GM21737 (cell line): ENCODE results near the gene EHMT1.

ENCODE experiments used
- ATAC-seq: cut with Tn5 transposase; IDR thresholded peaks from one replicate; pipeline ENCODE4 v1.9.1; 2021; ENCODE audit warnings: mild to moderate bottlenecking, moderate library complexity; ENCODE audit not compliant: unreplicated experiment

EHMT1 gene

DNA sequence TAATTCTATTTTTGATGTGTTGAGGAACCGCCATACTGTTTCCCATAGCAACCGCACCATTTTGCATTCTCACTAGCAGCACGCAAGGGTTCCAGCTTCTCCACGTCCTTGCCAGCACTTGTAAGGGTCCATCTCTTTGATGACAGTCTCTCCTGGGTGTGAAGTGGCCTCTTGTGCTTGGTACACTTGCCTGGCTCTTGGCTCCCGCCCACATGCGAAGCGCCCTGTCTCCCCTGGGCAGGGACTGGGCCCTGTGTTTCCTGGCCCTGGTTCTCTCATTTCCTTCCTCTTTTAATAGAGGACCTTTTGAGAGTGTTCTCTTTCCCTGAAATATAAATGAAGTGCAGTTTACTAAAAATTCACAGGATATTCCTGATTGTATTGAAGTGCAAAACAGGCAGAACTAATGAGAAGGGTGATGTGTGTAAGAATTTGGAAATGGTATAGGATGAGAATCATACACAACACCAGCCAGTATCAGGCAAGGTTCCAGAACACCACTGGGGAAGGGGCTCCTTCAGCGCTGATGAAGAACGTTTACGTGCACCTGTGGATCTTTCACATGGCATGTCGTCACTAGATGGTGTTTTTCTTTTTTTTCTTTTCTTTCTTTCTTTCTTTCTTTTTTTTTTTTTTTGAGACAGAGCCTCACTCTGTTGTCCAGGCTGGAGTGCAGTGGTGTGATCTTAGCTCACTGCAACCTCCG, 73.0 kb downstream of the EHMT1 start:
- no peak for ATAC-seq

DNA sequence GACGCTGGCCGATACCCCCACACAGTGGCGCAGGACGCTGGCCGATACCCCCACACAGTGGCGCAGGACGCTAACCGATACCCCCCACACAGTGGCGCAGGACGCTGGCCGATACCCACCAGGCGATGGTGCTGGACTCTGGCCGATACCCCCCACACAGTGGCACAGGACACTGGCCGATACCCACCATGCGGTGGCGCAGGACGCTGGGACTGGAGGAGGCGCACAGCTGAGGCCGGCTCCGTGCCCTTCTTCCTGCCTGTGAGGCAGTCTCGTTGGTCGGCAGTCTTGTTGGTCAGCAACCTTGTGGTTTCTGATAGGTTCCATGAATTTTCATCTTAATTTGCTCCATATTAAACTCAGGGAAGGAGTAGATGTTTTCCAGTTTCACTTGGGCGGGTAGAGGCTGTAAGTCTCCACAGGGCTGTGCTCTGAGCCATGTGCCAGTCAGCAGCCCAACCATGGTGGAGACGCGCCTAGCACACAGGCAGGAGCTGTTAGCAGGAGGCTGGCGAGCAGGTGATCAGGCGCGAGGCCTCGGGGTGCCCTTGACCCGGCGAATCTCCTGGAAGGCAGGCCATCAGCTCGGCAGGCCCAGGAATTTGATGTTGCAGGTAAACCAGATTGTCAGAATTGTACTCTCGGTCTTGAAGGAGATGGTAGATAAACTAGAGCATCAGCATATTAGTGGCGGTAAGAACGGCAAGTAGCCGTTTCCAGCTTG, 75.6 kb downstream of the EHMT1 start:
- no peak for ATAC-seq

DNA sequence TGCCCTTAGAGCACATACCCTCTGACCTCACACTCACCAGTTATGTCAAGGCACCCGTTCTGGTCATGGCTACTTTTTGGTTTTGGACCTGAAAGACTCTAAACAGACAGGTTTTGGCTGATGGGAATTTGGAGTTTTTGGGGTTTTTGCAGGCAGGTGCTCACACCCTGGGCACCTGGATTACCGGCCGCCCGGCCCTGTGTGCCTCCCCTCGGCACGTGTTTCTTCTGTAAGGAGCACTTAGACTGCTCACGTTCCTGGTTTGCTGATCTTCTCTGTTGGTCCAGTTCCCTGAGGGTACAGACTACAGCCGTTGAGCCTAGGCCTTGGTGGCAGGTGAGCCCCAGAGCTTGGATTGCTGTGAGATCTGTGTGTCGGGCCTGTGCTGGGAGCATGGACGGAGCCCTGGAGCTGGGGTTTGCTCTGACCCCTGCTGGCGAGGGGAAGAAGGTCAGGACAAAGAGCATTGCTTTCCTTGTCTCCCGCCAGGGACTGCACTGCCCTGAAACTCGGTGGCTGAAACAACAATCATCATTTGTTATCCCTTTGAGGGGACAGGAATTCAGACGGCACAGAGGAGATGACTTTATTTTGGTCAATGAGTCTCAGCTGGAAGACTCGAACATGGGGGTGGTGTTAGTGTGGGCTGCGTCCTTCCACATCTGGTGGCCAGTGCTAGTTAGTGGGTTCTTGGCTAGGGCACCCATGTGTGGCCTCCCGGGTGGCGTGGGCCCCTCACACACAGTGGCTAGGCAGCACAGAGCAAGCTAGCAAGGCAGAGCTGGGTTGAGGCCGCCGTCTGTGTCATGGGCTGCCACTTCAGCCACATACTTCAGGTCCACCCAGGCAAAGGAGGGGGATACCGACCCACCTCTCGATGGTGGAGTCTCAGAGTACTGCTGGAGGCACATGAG, 76.4 kb downstream of the EHMT1 start:
- ATAC-seq: no peak

DNA sequence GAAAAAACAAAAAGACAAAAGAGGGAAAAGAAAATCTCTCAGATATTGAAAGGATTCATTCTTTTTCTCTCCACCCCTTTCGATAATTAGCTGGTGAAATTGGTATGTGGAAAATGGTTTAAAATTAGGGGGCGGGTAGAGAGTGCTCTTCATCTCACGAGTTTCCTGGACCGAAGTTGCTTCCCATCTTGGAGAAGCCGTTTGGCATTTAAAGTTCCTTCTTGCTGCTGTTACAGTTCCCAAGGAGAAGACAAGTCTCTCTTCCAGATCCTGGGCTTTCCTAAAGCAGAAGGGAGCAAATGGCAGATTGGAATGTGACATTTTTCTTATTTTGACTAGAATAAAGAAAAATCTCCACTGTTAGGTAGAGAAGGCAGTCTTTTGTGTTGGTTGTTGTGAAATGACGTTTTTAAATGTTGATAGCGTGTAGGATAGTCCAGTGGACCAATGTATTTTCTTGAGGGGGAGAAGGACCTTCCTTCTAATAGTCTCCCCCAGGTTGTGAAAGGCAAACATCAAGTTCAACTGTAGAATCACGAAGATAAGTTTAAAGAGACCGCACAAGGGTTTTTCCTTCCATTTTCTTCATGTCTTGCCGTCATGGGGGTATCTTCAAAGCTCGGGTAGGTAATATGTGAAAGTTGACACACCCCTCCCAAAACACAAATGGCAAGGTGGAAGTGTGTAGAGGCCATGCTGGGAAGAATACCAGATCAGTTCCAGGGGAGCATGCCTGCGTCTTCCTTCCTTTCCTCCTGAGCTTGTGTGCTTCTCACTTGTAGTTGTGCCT, 77.5 kb downstream of the EHMT1 start:
- ATAC-seq: no peak

DNA sequence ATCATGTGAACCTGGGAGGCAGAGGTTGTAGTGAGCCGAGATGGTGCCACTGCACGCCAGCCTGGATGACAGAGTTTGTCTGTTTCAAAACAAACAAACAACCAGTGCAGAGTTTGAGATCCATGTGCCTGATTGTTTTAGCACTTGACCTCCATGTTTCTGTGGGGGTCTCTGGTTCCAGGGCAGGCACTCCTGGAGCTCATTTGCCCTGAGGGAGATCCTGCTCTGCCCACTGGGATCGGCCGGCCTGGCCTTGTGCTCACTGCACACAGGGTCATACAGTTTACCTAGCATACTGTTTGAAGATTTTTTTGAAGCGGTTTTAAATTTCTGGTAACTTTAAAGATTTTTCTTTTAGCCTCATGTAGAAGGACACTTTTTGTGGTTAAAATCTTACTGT, 78.4 kb downstream of the EHMT1 start:
- no peak for ATAC-seq

DNA sequence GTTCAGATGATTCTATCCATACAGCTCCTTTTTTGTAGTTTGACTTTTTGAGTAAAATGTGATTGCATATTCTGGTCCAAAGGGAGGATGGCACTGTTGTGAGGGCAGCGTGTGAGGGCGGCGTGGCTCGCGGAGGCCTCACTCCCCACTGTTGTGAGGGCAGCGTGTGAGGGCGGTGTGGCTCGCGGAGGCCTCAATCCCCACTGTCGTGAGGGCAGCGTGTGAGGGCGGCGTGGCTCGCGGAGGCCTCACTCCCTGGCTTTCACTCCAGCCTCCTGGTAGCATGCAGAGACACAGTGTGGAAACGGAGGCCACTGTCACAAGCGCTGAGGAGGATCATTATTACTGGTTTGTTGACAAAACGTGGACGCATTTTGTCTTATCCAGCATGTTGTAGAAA, 79.0 kb downstream of the EHMT1 start:
- ATAC-seq: no peak

DNA sequence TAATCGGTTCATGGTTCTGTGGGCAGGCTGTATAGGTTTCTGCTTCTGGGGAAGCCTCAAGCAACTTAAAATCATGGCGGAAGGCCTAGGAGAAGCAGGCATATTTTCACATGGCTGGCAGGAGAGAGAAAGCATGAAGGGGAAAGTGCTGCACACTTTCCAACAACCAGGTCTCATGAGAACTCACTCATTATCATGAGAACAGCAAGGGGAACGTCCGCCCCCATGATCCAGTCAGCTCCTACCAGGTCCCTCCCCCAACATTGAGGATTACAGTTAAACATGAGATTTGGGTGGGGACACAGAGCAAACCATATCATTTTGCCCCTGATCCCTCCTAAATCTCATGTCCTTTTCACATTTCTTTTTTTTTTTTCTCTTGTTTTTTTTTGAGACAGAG, 82.1 kb downstream of the EHMT1 start:
- ATAC-seq: no peak

DNA sequence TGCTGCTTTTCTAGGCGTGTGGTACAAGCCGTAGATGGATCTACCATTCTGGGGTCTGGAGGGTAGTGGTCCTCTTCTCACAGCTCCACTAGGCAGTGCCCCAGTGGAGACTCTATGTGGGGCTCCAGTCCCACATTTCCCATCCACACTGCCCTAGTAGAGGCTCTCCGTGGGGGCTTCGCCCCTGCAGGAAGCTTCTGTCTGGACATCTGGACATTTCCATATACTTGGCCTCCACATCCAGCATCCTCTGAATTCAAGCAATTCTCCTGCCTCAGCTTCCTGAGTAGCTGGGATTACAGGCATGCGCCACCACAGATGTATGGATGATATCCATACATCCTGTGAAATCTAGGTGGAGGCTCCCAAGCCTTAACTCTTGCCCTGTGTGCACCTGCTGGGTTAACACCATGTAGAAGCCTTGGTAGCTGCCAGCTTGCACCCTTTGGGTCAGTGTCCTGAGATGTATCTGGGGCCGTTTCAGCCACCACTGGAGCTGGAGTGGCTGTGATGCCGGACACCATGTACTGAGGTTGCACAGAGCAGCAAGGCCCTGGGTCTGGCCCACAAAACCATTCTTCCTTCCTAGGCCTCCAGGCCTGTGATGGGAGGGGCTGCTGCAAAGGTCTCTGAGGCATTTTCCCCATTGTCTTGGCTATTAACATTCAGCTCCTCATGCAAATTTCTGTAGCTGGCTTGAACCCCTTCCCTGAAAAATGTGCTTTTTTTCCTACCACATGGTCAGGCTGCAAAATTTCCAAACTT, 84.0 kb downstream of the EHMT1 start:
- ATAC-seq: no peak

DNA sequence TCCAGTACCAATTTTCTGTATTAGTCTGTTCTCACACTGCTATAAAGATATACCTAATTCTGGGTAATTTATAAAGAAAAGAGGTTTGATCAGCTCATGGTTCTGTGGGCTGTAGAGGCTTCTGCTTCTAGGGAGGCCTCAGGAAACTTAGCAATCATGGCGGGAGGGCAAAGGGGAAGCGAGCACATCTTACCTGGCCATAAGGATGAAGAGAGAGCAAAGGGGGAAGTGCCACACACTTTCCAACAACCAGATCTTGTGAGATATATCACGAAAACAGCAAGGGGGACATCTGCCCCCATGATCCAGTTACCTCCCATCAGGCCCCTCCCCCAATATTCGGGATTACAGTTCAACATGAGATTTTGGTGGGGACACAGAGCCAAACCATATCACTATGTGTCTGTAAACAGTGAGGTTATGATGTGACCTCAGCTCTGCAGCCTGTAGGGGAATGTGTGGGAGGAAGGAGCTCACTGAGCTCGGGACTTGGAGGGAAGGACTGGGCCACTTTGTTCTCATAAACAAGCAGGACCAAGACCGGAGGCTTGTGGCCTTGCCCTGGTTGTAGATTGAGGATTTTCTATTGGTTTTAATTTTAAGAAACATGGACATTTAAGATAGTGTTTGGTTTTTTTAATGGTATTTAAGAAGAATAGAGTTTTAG, 85.2 kb downstream of the EHMT1 start:
- ATAC-seq: no peak

DNA sequence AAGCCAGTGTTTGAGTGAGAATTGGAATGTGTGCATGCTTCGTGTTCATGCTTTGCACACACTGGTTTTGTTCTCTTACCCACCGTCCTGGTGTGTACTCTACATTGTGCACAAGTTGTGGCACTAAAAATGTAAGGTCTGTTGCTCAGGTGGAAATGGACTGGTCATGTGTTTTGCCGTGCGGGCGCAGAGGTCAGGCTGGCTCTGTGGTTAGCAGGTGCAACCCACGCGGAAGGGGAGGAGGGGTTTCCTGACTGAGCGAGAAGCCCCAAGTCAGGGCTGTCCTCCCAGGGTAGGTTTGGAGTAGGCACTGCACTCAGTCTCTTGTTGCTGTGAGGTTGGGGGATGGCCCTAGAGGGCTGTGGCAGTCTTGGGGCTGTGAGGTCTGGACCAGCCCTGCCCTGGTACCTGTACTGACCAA, 86.6 kb downstream of the EHMT1 start:
- peak; percentile 70 for ATAC-seq

DNA sequence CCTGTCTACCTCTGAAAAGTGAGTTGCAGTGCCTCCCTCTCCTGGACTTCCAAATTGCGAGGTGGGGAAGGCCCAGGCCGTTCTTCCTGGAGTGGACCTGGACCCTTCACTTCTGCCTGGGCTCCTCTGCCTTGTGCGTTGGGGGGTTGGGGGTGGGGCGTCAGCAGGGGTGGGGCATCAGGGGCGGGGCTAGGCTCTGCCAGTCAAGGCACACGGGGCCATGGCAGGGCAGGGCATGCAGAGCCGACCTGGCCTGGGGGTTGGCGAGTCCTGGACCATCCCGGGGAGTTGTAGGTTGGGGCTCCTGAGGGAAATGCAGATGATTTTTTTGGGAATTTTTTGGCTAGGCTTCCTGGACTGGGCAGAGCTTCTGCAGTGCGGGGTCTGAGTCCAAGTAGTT, 87.1 kb downstream of the EHMT1 start:
- peak; percentile 15 for ATAC-seq

DNA sequence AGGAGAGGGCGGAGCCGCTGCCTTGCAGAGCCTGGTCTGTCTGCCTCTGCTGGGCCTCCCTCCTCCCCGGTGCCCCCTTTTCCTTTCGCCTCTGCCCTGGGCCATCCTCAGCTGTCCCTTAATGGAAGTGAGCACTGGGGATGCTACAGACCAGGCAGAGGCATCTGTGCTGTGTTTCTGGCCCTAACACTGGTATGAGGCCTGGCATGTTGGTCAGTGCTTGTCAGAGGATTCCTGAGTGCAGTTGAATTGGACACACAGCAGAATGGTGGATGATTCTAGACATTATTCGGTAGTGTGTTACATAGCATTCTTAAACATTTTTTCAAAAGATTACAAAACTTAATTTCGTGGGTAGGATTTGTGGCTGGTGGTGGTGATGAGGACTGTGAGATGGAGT, 88.6 kb downstream of the EHMT1 start:
- ATAC-seq: no peak

DNA sequence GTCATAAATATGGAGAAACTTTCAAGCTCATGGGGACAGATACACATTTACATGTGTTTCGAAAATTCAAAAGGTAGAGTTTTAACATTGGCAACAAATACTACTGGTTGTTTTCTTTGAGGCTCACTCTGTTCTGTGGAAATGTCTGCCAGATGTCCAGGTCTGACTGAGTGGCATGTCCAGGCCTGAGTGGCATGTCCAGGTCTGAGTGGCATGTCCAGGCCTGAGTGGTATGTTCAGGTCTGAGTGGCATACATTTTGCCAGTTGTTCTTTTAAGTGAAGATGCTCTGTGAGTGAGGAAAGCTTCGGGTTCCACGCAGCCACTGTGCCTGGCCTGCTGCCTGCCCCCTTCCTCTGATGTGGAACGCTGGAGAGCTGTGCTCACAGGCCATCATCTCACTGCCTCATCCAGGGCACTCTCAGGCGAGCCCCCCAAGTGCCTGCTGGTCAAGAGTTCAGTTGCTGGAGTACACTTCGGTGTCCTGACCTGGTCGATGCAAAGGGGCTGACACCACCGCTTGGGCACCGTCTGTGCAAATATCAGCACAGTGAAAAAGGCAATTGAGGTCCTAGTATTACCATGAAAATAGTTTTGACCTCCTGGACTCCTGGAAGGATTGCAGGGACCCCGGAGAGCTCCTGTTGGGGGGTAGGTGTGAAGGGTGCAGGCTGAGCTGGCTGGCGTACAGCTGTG, 89.9 kb downstream of the EHMT1 start:
- ATAC-seq: no peak

DNA sequence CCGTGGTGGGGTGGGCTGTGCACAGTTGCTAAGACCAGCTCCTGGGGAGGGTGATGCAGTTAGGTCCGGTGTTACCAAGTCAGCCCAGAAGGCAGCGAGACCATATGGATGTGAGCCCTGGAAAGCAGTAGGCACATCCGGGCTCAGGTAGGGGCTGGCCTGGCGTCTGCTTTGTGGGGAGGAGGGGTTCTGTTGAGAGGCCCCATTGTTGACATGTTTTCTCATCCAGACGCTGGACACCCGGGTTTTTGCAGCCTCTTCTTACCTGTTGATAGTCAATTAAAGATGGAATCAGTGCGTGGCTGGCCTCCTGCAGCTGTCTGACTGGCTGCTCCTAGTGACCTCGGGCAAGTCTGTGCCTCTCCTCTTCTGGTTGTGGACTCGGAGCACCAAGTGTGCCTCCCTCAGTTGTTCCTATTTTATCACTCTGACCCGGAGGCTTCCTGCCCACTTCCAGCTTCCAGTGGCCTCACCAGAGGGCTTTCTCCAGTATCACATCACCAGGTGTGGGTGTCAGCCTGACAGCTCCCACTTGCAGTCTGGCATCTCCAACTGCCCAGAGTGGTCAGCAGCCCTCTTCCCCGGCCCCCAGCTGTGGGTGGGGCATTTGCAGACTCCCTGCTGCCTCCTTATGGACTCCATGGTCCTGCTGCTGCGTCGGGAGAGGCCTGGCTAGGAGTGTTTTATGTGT, 90.8 kb downstream of the EHMT1 start:
- no peak for ATAC-seq

DNA sequence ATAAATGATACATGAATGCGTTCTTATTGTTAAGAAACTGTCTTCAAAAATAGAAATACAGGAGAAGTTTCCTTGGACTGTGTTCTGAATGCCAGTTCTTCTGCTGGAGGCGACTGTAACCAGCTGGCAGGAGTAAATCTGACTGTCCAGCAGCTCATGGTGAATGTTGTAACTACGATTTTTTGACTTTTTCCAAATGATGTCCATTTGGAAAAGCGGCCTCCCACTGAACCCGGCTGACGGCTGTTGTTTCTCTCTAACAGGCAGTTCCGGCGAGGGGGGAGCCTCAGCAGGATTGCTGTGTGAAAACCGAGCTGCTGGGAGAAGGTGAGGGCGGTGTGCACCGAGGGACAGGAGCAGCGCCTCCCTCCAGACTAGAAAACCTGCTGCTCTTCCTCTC, 91.9 kb downstream of the EHMT1 start:
- no peak for ATAC-seq

DNA sequence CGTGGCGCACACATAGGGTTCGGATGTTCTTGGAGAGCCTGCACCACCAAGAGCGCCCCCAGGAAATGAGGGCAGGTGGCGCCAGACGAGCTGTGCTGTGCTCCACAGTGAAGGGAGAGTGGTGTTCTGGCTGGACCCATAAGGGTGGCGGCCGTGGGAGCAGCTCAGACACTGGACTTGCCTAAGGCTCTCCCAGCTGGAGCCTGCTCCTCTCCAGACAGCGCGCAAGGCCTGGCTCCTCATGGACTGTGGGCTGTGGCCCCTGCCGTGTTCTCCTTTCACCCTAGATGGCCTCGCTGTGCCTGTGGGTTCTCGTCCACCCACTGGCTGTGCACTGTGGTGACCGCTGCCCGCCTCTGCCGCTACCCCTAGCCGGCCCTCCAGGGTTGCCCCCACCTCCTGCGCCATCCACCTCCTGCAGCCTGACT, 92.9 kb downstream of the EHMT1 start:
- ATAC-seq: no peak

DNA sequence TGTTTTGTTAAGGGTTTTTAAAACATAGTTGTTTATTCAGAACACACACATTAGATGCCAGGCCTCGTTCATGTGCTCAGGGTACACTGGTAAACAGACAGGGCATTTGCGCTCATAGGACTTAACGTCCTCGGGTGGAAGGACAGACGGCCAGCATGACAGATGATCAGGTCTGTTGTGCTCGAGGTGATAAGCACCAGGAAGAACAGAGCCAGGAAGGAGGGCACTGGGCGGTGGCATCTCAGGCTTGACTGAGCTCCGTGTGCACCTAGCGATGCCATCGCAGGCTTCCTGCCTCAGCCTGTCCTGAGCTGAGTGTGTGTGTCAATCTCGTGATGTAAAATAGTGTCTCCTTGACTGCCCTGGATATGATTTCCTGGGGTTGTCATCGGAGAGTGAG, 96.5 kb downstream of the EHMT1 start:
- ATAC-seq: no peak
